Measurements from ENCODE around the gene UBLCP1. TPM values are rescaled to one million over a fixed set of nuclear protein-coding genes. Genes with fewer than 3 reads are reported as not detected.

Gene UBLCP1
- 10 to 100 TPM in 5 of 6 donors, 1 to 10 TPM in 1; 8.4 to 36.1 (median 24.6) TPM for total RNA-seq

- Histone ChIP-seq H3K27me3 (no peaks in the 10 kb centered on the region), H3K36me3 (no peaks in the 10 kb centered on the region), H3K9me3 (no peaks in the 10 kb centered on the region), H3K4me1 (peaks cover 7 to 18% (median 16%) of the 10 kb centered on the region in 4 donors), H3K27ac (peak within 1 kb of the TSS; percentile 84 to 95 (median 92)), H3K4me3 (peak within 1 kb of the TSS; percentile 56 to 96 (median 82))
- TF ChIP-seq CTCF (IDR thresholded peaks at IDR 0.05) (no peak), POLR2AphosphoS5 (IDR thresholded peaks at IDR 0.05) (peak; percentile 76 to 90), EP300 (IDR thresholded peaks at IDR 0.05) (peak in 2 of 4 donors; percentile 5 to 23), POLR2A (IDR thresholded peaks at IDR 0.05) (peak in 3 of 4 donors; percentile 30 to 76 (median 57))
- DNase-seq = peak; percentile 80 to 93
- peak; percentile 94 to 97 for ATAC-seq (ENCODE audit: low FRiP score in 2 of 2)
- 0% methylated on average over 30 to 47 of the region's 54 CpGs for WGBS, 2 donors
These were observed at the start of gene UBLCP1 for GRCh38 chr5:159262859-159263568. UBLCP1 (plus strand) TSS chr5:159263290; CDS start chr5:159268916, 5,626 bp downstream.

GRCh38 chr5:159214486-159215271, 48.4 kb upstream of the UBLCP1 start:
- Histone ChIP-seq H3K27me3 (no peaks in the 10 kb centered on the region), H3K4me1 (peaks cover 0 to 26% (median 13%) of the 10 kb centered on the region in 4 donors), H3K27ac (no peak overlapping the region), H3K4me3 (no peak overlapping the region), H3K9me3 (no peaks in the 10 kb centered on the region), H3K36me3 (no peaks in the 10 kb centered on the region)
- WGBS, 2 donors = 83 to 92% methylated on average over 2 of the region's 2 CpGs
- DNase-seq = no peak
- TF ChIP-seq CTCF (IDR thresholded peaks at IDR 0.05) = no peak
- no peak for TF ChIP-seq EP300 (IDR thresholded peaks at IDR 0.05)
- TF ChIP-seq POLR2A (IDR thresholded peaks at IDR 0.05) = no peak
- TF ChIP-seq POLR2AphosphoS5 (IDR thresholded peaks at IDR 0.05) = no peak
- ATAC-seq (ENCODE audit: low FRiP score in 2 of 2) = no peak

GRCh38 chr5:159215886-159216285, 47.2 kb upstream of the UBLCP1 start:
- ATAC-seq (ENCODE audit: low FRiP score in 2 of 2) (no peak), DNase-seq (no peak)
- no peak for TF ChIP-seq POLR2AphosphoS5 (IDR thresholded peaks at IDR 0.05)
- no peak for TF ChIP-seq EP300 (IDR thresholded peaks at IDR 0.05)
- TF ChIP-seq POLR2A (IDR thresholded peaks at IDR 0.05) = no peak
- TF ChIP-seq CTCF (IDR thresholded peaks at IDR 0.05) = no peak
- Histone ChIP-seq H3K27me3 (no peaks in the 10 kb centered on the region), H3K4me3 (no peak overlapping the region), H3K4me1 (peaks cover 0 to 16% (median 1%) of the 10 kb centered on the region in 4 donors), H3K36me3 (no peaks in the 10 kb centered on the region), H3K9me3 (no peaks in the 10 kb centered on the region), H3K27ac (peak overlapping the region in 1 of 4 donors; percentile 35)
- 78 to 92% methylated on average over 3 of the region's 3 CpGs for WGBS, 2 donors

- DNase-seq (no peak), ATAC-seq (ENCODE audit: low FRiP score in 2 of 2) (no peak)
- 70 to 71% methylated on average over 2 of the region's 2 CpGs for WGBS, 2 donors
- TF ChIP-seq CTCF (IDR thresholded peaks at IDR 0.05) = no peak
- TF ChIP-seq POLR2AphosphoS5 (IDR thresholded peaks at IDR 0.05) = no peak
- TF ChIP-seq POLR2A (IDR thresholded peaks at IDR 0.05) = no peak
- TF ChIP-seq EP300 (IDR thresholded peaks at IDR 0.05) = no peak
- H3K4me1 ChIP-seq = peaks cover 0 to 12% (median 0%) of the 10 kb centered on the region in 4 donors
- H3K27me3 ChIP-seq = no peaks in the 10 kb centered on the region
- H3K36me3 ChIP-seq = no peaks in the 10 kb centered on the region
- H3K9me3 ChIP-seq = no peaks in the 10 kb centered on the region
- H3K27ac ChIP-seq = peak overlapping the region in 1 of 4 donors; percentile 35
- no peak overlapping the region for H3K4me3 ChIP-seq
These were observed 46.6 kb upstream of the UBLCP1 start for GRCh38 chr5:159216454-159216853.
